HUES48 (cell line): ENCODE data around the gene EVI5L.

ENCODE experiments used
- H3K27ac ChIP-seq: one replicate; pipeline ENCODE4 v1.7.0; 2013; ENCODE audit warnings: low read depth, low read length, inconsistent platforms
- H3K27me3 ChIP-seq: 2 replicates; pipeline ENCODE4 v1.6.1; 2013; ENCODE audit warnings: mild to moderate bottlenecking, low read length; ENCODE audit not compliant: control insufficient read depth, insufficient read depth
- H3K36me3 ChIP-seq: 2 replicates; pipeline ENCODE4 v1.6.1; 2013; ENCODE audit warnings: low read length; ENCODE audit not compliant: control insufficient read depth, insufficient read depth
- H3K4me1 ChIP-seq: 2 replicates; pipeline ENCODE4 v1.6.1; 2013; ENCODE audit warnings: mild to moderate bottlenecking, low read length; ENCODE audit not compliant: control insufficient read depth, insufficient read depth
- H3K4me3 ChIP-seq: 2 replicates; pipeline ENCODE4 v1.5.1; 2013; ENCODE audit warnings: mild to moderate bottlenecking, low read depth, low read length
- H3K9ac ChIP-seq: 2 replicates; pipeline ENCODE4 v1.6.1; 2013; ENCODE audit warnings: mild to moderate bottlenecking, low read depth, low read length, moderate library complexity
- H3K9me3 ChIP-seq: 2 replicates; pipeline ENCODE4 v1.6.1; 2013; ENCODE audit warnings: low read length; ENCODE audit not compliant: control insufficient read depth, insufficient read depth

The EVI5L gene

DNA sequence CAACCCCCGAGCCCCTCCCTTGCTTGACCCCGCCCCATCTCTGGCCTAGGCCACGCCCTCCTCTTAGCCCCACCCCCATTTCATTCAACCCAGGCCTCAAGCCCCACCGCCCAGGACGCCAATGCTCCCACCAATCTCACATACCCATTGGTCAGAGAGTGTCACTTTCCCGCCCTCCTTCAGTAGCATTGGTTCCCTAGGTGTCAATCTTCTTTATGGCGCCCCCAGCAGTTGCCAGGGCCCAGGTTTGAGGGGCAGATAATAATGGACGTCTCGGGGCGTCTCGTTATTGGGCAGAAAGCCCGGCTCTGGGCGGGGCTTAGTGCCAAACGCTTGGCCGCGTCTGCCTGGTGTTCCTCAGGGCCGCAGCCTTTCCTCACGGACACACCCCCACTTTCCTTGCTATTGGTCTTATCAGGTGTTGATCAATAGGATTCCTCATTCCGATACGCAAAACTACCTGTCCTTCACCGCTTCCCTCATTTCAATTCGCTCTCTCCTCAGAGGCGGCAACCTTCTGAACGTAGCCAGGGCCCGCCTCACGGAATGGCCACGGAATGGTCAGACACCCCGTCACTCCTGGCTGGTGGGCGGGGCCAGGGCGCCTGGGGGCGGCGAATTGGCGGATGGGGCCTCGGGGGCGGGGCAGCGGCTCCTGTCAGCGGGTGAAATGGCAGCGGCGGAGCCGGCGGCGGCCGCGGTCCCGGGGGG lies at the start of gene EVI5L:
EVI5L (plus strand) TSS at position 658 of the 711 bp plus-strand sequence. CDS start 16,325 bp downstream, outside the sequence.
- Histone ChIP-seq H3K27me3 (peaks cover 5% of the 10 kb centered on the region; the same call in 1 of the 2 replicates), H3K36me3 (no peaks in the 10 kb centered on the region), H3K9ac (no peak within 1 kb of the TSS), H3K9me3 (no peaks in the 10 kb centered on the region), H3K4me3 (peak within 1 kb of the TSS; percentile 67), H3K4me1 (0 out of 2 replicates have a peak, but pooled peaks cover 7% of the 10 kb centered on the region), H3K27ac (no peak within 1 kb of the TSS)

DNA sequence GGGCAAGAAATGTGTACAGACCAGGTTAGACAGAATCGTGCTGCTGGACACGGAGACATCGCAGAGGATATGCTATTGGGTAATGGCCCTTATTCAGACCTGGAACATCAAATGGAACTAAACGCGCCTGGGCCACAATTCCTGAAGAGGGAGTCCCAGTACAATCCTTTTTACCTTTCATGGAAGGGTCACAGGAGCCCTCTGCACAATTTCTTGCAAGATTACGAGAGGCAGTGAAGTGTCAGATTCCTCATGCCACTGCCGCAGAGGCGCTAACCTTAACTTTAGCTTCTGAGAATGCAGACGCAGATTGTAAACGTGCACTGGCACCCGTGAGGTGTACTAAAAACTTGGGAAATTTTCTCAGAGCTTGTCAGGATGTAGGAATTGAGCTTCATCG lies 48.9 kb upstream of the EVI5L start:
- H3K27me3 ChIP-seq, result peaks cover 16% of the 10 kb centered on the region
- no peaks in the 10 kb centered on the region; the same call in 1 of the 2 replicates for H3K4me1 ChIP-seq
- no peaks in the 10 kb centered on the region for H3K36me3 ChIP-seq
- no peaks in the 10 kb centered on the region for H3K9me3 ChIP-seq
- H3K4me3 ChIP-seq, result no peak overlapping the region
- H3K9ac ChIP-seq, result no peak overlapping the region
- H3K27ac ChIP-seq, result no peak overlapping the region

DNA sequence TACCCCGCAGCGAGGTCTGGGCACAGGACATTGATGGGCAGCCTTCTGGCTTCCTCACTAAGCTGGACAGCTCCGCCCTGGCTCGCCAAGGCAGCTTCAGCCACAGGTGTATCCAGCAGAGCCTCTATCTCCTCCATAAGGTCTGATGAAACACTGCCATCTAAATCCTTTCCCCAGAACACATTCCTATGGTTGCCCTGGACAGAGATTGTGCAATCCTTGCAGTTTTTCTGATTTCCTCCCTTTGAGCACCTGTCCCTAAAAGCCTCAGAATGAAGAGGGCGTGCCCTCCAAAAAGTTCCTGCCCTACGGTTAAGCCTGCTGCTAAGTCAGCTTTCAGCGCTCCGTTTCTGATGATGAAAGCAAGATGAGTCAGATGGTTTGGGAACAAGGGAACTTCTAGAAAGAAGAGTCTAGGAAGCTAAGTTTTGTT lies 46.0 kb upstream of the EVI5L start:
- H3K4me3 ChIP-seq, result no peak overlapping the region
- H3K9me3 ChIP-seq, result no peaks in the 10 kb centered on the region
- H3K27ac ChIP-seq, result no peak overlapping the region
- H3K9ac ChIP-seq, result no peak overlapping the region
- H3K36me3 ChIP-seq, result no peaks in the 10 kb centered on the region
- H3K27me3 ChIP-seq, result peaks cover 43% of the 10 kb centered on the region
- peaks cover 4% of the 10 kb centered on the region for H3K4me1 ChIP-seq

DNA sequence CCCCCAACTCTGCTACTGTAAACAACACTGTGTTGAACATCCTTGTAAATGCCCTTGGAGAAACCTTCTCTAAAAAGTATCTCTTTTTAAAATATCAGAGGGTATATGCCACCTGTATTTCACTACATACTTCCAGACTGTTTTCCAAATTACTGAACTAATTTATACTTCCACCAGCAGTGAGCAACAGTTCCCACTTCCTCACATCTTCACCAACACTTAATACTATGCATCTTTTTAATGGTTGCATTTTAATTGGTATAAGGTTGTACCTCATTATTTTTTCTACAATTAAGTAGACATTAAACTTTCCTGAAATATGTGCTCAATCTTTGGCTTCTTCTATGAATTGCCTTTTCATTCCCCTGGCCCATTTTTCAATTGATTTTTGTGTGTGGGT lies 45.2 kb upstream of the EVI5L start:
- Histone ChIP-seq H3K4me1 (peaks cover 8% of the 10 kb centered on the region), H3K9ac (no peak overlapping the region), H3K27me3 (peaks cover 51% of the 10 kb centered on the region), H3K27ac (no peak overlapping the region), H3K9me3 (no peaks in the 10 kb centered on the region), H3K36me3 (no peaks in the 10 kb centered on the region), H3K4me3 (no peak overlapping the region)

DNA sequence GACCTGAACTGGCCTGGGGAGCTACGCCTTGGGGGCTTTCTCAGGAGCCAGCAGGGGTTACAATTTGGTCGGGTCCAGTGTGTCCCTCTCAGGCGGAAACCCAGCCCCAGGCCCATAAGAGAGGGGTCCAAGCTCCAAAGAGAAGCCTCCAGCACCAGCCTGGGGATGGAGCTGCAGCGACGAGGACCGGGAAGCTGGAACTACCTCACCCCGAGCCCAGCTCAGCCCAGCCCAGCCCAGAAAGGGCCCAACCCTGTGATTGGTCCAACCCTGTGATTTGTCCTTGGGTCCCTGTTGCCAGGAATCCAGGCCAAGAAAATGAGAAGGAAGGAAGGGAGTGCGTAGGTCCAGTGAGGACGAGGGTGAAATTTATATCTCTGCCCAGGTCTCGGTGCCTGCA lies 42.9 kb upstream of the EVI5L start:
- Histone ChIP-seq H3K27ac (no peak overlapping the region), H3K36me3 (no peaks in the 10 kb centered on the region), H3K9me3 (no peaks in the 10 kb centered on the region), H3K4me1 (peaks cover 8% of the 10 kb centered on the region), H3K27me3 (peaks cover 52% of the 10 kb centered on the region), H3K4me3 (peak overlapping the region; percentile 58; the same call in 1 of the 2 replicates), H3K9ac (no peak overlapping the region)

DNA sequence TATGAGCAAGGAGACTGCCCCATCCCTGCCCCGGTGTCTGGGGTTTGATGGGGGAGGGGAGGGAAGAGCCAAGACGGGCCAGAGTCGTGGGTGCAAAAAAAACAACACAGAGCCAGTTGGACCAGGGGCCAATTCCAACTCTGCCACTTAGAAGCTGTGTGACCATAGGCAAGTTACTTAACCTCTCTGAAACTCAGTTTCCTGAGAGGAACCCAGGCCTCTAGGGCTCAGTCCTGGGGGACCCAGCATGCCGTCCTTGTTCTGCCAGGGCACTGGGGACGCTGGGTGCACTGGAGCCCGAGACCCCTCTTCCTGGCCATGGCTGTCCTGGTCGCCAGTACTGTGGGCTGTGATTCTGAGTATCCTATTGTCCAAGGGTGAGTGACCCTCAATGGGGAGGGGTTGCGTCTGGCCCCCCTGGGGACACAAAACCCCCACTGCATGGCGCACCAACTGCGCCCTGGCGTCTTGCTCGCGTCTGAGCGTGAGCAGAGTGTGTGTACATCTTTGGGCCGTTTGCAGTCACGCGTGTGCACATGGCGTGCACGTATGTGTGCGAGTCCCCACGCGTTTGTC lies 42.3 kb upstream of the EVI5L start:
- peaks cover 52% of the 10 kb centered on the region for H3K27me3 ChIP-seq
- H3K9ac ChIP-seq, result no peak overlapping the region
- H3K27ac ChIP-seq, result no peak overlapping the region
- no peaks in the 10 kb centered on the region for H3K36me3 ChIP-seq
- no peaks in the 10 kb centered on the region for H3K9me3 ChIP-seq
- H3K4me3 ChIP-seq, result peak overlapping the region; percentile 58
- H3K4me1 ChIP-seq, result peaks cover 8% of the 10 kb centered on the region

DNA sequence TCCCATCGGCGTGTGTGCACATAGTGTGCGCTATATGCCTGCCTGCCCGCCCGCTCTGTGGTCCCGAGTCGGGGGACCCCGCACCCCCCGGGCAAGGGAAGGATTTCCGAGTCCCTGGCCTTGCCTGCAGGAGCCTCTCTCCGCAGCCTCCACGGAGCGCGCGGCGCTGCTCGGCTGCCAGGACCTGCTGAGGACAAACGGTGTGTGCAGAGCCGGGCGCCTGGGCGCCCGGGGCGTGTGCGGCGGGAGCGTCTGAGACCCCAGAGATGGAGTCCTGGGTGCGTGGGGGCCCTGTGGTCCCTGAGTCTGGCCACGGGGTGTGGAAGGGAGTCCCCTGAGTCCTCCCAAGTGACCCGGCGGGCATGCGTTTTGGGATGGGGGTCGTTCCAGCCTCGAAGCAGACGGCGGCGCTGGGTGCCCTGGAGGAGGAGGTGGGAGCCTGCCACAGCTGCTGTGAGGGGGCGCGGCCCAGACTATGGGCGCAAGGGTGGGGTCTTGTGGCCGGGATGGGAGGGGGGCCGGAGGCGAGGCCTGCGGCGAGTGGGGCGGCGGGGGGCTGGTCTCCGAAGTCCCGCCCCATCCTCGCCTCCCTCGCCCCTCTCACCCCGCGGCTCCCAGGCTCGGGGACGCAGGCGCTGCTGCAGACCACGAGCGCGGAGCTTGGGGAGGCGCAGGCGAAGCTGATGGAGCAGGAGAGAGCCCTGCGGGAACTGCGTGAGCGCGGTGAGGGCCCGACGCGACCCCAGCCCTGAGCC lies 41.7 kb upstream of the EVI5L start:
- H3K4me3 ChIP-seq, result peak overlapping the region; percentile 58
- H3K9me3 ChIP-seq, result no peaks in the 10 kb centered on the region
- no peak overlapping the region for H3K9ac ChIP-seq
- H3K4me1 ChIP-seq, result peaks cover 8% of the 10 kb centered on the region
- H3K27ac ChIP-seq, result no peak overlapping the region
- H3K27me3 ChIP-seq, result peaks cover 49% of the 10 kb centered on the region
- no peaks in the 10 kb centered on the region for H3K36me3 ChIP-seq

DNA sequence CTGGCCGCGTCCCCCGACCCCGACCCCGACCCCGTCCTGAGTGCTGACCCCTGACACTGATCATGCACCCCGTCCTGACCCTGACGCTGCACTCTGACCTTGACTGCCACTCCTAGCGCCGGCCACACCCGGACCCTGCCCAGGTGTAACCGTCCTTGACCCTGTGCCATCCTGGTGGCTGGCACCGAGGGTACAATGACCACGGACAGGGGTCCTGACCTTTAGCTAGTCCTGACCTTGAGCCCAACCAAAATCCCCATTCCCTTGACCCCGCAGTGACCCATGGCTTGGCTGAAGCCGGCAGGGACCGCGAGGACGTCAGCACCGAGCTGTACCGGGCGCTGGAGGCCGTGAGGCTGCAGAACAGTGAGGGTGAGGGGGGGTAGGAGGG lies 41.1 kb upstream of the EVI5L start:
- H3K4me3 ChIP-seq, result peak overlapping the region; percentile 58
- H3K9me3 ChIP-seq, result 0 out of 2 replicates have a peak, but pooled peaks cover 3% of the 10 kb centered on the region
- H3K27ac ChIP-seq, result no peak overlapping the region
- H3K9ac ChIP-seq, result no peak overlapping the region
- peaks cover 44% of the 10 kb centered on the region for H3K27me3 ChIP-seq
- H3K36me3 ChIP-seq, result no peaks in the 10 kb centered on the region
- peaks cover 8% of the 10 kb centered on the region for H3K4me1 ChIP-seq

DNA sequence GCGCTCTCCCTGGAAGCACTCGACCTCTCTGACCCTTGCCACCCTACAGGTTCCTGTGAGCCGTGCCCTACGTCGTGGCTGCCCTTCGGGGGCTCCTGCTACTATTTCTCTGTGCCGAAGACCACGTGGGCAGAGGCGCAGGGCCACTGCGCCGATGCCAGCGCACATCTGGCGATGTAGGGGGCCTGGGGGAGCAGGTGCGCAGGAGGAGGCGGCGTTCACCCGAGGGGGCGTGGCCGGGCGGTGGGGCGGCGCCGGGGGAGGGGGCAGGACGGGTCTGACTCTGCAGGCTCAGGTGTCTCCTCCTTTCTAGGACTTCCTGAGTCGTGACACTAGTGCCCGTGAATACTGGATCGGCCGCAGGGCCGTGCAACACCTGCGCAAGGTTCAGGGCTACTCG lies 40.6 kb upstream of the EVI5L start:
- 0 out of 2 replicates have a peak, but pooled peaks cover 3% of the 10 kb centered on the region for H3K9me3 ChIP-seq
- H3K36me3 ChIP-seq, result no peaks in the 10 kb centered on the region
- no peak overlapping the region for H3K27ac ChIP-seq
- peaks cover 8% of the 10 kb centered on the region for H3K4me1 ChIP-seq
- H3K27me3 ChIP-seq, result peaks cover 39% of the 10 kb centered on the region
- H3K4me3 ChIP-seq, result peak overlapping the region; percentile 58
- no peak overlapping the region for H3K9ac ChIP-seq

DNA sequence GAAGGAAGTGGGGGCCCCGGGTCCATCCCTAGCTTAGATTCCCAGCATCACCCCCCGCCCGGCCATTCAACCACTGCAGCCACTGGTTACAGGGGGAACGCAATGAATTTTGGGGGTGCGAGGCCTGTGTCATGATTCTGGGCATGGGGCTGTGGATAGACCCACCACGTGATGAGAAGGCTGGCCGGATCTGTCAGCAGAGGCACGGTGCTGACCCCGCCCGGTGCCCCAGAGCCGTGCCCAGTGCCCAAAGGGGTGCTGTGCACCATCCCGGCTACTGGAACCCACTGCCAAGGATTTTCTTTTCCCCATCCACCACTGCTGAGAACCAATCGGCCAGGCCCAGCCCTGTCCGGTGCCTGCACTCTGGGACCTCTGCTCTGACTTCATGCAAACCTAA lies 39.6 kb upstream of the EVI5L start:
- H3K9me3 ChIP-seq, result 0 out of 2 replicates have a peak, but pooled peaks cover 3% of the 10 kb centered on the region
- H3K9ac ChIP-seq, result no peak overlapping the region
- H3K27me3 ChIP-seq, result peaks cover 36% of the 10 kb centered on the region
- H3K4me1 ChIP-seq, result peaks cover 8% of the 10 kb centered on the region
- no peak overlapping the region for H3K4me3 ChIP-seq
- no peak overlapping the region for H3K27ac ChIP-seq
- H3K36me3 ChIP-seq, result no peaks in the 10 kb centered on the region

DNA sequence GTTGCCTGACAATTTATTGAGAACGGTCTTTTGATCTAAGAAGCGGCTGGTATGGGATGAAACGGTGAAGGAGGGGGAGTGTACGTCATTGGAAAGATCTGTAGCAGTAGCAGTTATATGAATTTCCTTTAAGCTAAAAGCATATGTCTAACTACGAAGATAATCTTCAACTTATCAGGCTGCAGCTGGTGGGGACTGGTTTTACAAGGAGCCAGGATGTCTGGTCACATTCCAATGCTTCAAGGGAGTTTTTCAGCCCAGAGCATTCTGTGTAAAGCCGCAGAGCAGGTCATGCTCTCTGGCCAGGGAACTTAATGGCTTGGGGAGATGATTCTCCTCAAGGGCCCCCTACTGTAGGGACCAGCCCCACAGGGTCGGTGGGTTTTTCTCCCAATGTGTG lies 37.7 kb upstream of the EVI5L start:
- Histone ChIP-seq H3K36me3 (no peaks in the 10 kb centered on the region), H3K27me3 (peaks cover 26% of the 10 kb centered on the region), H3K9me3 (0 out of 2 replicates have a peak, but pooled peaks cover 3% of the 10 kb centered on the region), H3K9ac (no peak overlapping the region), H3K4me3 (no peak overlapping the region), H3K27ac (no peak overlapping the region), H3K4me1 (peaks cover 8% of the 10 kb centered on the region)
